Endodermal cell (in vitro differentiated cells): ENCODE data around the gene OR2B6. TPM values are rescaled to one million over a fixed set of nuclear protein-coding genes. Genes with fewer than 3 reads are reported as not detected.

ENCODE experiments used
- DNase-seq: peaks from one replicate; pipeline ENCODE4 v3.0.0-alpha.2; 2017
- H3K27ac ChIP-seq: 2 replicates; pipeline ENCODE4 v1.5.1; 2013; ENCODE audit warnings: mild to moderate bottlenecking, low read depth, low read length, moderate library complexity
- H3K27me3 ChIP-seq: 2 replicates; pipeline ENCODE4 v1.6.1; 2013; ENCODE audit warnings: mild to moderate bottlenecking, low read length, moderate library complexity; ENCODE audit not compliant: insufficient read depth, control insufficient read depth, poor library complexity, severe bottlenecking
- H3K36me3 ChIP-seq: 2 replicates; pipeline ENCODE4 v1.7.0; 2013; ENCODE audit warnings: mild to moderate bottlenecking, low read length, moderate library complexity; ENCODE audit not compliant: control insufficient read depth, insufficient read depth
- H3K4me1 ChIP-seq: one replicate; pipeline ENCODE4 v1.7.0; 2013; ENCODE audit warnings: low read length; ENCODE audit not compliant: control insufficient read depth, insufficient read depth
- H3K4me3 ChIP-seq: 2 replicates; pipeline ENCODE4 v1.5.1; 2013; ENCODE audit warnings: mild to moderate bottlenecking, low read length, moderate library complexity
- H3K9ac ChIP-seq: 2 replicates; pipeline ENCODE4 v1.6.1; 2013; ENCODE audit warnings: mild to moderate bottlenecking, low read length, moderate library complexity; ENCODE audit not compliant: poor library complexity, severe bottlenecking; ENCODE audit errors: extremely low read depth
- H3K9me3 ChIP-seq: 2 replicates; pipeline ENCODE4 v1.6.1; 2013; ENCODE audit warnings: mild to moderate bottlenecking, low read length, moderate library complexity; ENCODE audit not compliant: control insufficient read depth
- H3K27ac Mint-ChIP-seq: 2 replicates; pipeline ENCODE4 v1.8.0; 2020; ENCODE audit warnings: mixed read lengths
- H3K27me3 Mint-ChIP-seq: 2 replicates; pipeline ENCODE4 v1.8.0; 2021; ENCODE audit warnings: mild to moderate bottlenecking, mixed read lengths; ENCODE audit not compliant: insufficient read depth
- H3K36me3 Mint-ChIP-seq: 2 replicates; pipeline ENCODE4 v1.8.0; 2020; ENCODE audit warnings: low read depth, mixed read lengths
- H3K4me1 Mint-ChIP-seq: 2 replicates; pipeline ENCODE4 v1.8.0; 2020; ENCODE audit warnings: mixed read lengths
- H3K4me3 Mint-ChIP-seq: 2 replicates; pipeline ENCODE4 v1.8.0; 2020; ENCODE audit warnings: mild to moderate bottlenecking, moderate library complexity, mixed read lengths
- H3K9me3 Mint-ChIP-seq: 2 replicates; pipeline ENCODE4 v1.8.0; 2020; ENCODE audit warnings: mild to moderate bottlenecking, mixed read lengths
- CTCF ChIP-seq: fragments of 200-600 bp; sonication (generic); conservative IDR thresholded peaks from 2 replicates; pipeline ENCODE4 v1.5.0; 2021; ENCODE audit warnings: antibody characterized with exemption, mild to moderate bottlenecking
- WGBS, 2 experiments: methylation state at CpG; one replicate each; pipeline versions ENCODE4 v1.1.5 to v1.1.7; 2013; ENCODE audit warnings: missing lambda C conversion rate in 2 of 2, mixed read lengths in 1 of 2; ENCODE audit not compliant: insufficient coverage in 1 of 2, insufficient read length in 1 of 2; 5-methylcytosine and 5-hydroxymethylcytosine counted together
- total RNA-seq, 2 donors: library from RNA; stranded (reverse); fragmentation: NEBNext Ultra II Directional in 1 of 2; extraction: Animal tissue kit (Norgen Biotek cat#: 25700) in 1 of 2; gene quantifications; 2 replicates in 1 of 2; 3 replicates in 1 of 2; pipeline ENCODE4 v1.2.1, GENCODE V29; 2021

OR2B6 gene
- total RNA-seq, 2 donors from 2014 or later = not detected

- WGBS, 2 experiments = 97% methylated on average over 5 of the region's 5 CpGs
These were observed 45.1 kb downstream of the OR2B6 start for GRCh38 chr6:28002161-28002560.

GRCh38 chr6:28003059-28003458 is 46.0 kb downstream of the OR2B6 start:
- Histone ChIP-seq H3K4me1 (no peaks in the 10 kb centered on the region), H3K27ac (no peak overlapping the region), H3K9me3 (no peaks in the 10 kb centered on the region), H3K27me3 (no peaks in the 10 kb centered on the region), H3K9ac (no peak overlapping the region), H3K36me3 (no peaks in the 10 kb centered on the region), H3K4me3 (no peak overlapping the region)
- Mint-ChIP-seq H3K27ac (no peak overlapping the region), H3K9me3 (no peaks in the 10 kb centered on the region), H3K4me3 (no peak overlapping the region), H3K27me3 (no peaks in the 10 kb centered on the region), H3K36me3 (no peaks in the 10 kb centered on the region), H3K4me1 (peaks cover 17% of the 10 kb centered on the region)
- DNase-seq = no peak
- no peak for TF ChIP-seq CTCF
- 92 to 100% methylated on average over 3 to 5 of the region's 5 CpGs for WGBS, 2 experiments

More at GRCh38 chr6:28002161-28002560, 45.1 kb downstream of the OR2B6 start:
- Histone ChIP-seq H3K4me1 (no peaks in the 10 kb centered on the region), H3K27ac (no peak overlapping the region), H3K27me3 (no peaks in the 10 kb centered on the region), H3K36me3 (no peaks in the 10 kb centered on the region), H3K9me3 (no peaks in the 10 kb centered on the region), H3K4me3 (no peak overlapping the region), H3K9ac (no peak overlapping the region)
- Mint-ChIP-seq H3K27ac (no peak overlapping the region), H3K9me3 (no peaks in the 10 kb centered on the region), H3K4me1 (peaks cover 17% of the 10 kb centered on the region), H3K4me3 (no peak overlapping the region), H3K27me3 (no peaks in the 10 kb centered on the region), H3K36me3 (no peaks in the 10 kb centered on the region)
- DNase-seq = no peak
- no peak for TF ChIP-seq CTCF

GRCh38 chr6:28003661-28004060 is 46.6 kb downstream of the OR2B6 start:
- Mint-ChIP-seq H3K4me3 (no peak overlapping the region), H3K27ac (no peak overlapping the region), H3K27me3 (peaks cover under 1% of the 10 kb centered on the region), H3K36me3 (no peaks in the 10 kb centered on the region), H3K9me3 (no peaks in the 10 kb centered on the region), H3K4me1 (peaks cover 17% of the 10 kb centered on the region)
- Histone ChIP-seq H3K4me3 (no peak overlapping the region), H3K9ac (no peak overlapping the region), H3K27ac (no peak overlapping the region), H3K27me3 (no peaks in the 10 kb centered on the region), H3K36me3 (no peaks in the 10 kb centered on the region), H3K4me1 (no peaks in the 10 kb centered on the region), H3K9me3 (no peaks in the 10 kb centered on the region)
- no peak for DNase-seq
- no peak for TF ChIP-seq CTCF
- 86 to 100% methylated on average over 1 to 3 of the region's 3 CpGs for WGBS, 2 experiments
